Measurements from ENCODE around the gene SLC16A10.
"Not testable (repeated sequence)": the region's sequence is repeated elsewhere in the genome, so short reads cannot be mapped to it uniquely, and the experiment has no call there.

The SLC16A10 gene

DNA sequence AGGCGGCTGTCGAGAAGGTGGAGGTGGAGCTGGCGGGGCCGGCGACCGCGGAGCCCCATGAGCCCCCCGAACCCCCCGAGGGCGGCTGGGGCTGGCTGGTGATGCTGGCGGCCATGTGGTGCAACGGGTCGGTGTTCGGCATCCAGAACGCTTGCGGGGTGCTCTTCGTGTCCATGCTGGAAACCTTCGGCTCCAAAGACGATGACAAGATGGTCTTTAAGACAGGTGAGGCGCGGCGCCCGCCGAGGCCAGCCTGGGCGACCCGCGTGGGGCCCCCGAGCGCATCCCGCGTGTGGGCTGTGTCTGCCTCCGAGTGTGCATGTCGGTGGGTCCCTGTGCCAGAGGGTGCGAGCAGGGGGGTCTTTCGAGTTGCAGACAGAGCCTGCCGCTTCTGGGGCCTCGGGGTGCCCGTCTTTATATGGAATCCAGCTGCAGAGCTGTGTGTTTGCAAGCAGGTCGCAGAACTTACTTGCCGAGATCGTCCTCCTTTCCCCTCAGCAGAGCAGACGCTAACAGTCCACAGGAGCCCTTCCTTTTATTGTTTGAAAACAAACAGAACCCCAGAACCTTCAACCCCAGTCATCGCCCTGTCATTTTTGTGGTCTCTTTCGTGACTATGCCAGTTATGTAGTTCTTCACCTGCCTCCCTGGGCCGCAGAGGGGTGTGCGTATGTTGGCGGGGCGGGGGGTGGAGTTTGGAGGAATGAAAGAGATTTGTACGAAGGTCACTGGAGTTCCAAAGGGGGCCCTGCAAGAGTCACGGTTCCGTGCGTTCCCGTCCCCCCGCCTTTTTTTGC, 766 bp downstream of the SLC16A10 start:
- no peak for DNase-seq (ENCODE audit: low spot score)

DNA sequence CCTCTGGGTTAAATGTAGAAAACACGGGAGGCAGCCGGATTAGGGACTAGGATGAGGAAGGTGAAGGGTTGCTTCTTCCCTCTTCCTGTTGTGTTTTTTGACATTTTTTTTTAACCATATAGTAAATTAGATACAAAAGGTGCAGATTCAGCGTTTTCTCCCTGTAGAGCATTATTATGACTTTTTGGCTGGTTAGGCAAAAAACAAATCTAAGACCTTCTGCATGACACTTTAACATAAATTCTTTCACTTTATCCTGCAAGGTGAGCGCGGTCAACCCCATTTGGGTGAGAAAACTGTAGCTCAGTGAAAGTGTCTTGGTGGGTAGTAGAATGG, 1.3 kb downstream of the SLC16A10 start:
- no peak for DNase-seq (ENCODE audit: low spot score)

- DNase-seq (ENCODE audit: low spot score) = no peak
Measured at GRCh38 chr6:111090766-111091165, 3.5 kb downstream of the SLC16A10 start.

GRCh38 chr6:111091987-111092386, 4.7 kb downstream of the SLC16A10 start:
- no peak for DNase-seq (ENCODE audit: low spot score)

- not testable (repeated sequence) for DNase-seq (ENCODE audit: low spot score)
Measured at GRCh38 chr6:111095488-111095887, 8.2 kb downstream of the SLC16A10 start.

GRCh38 chr6:111096246-111096645, 8.9 kb downstream of the SLC16A10 start:
- no peak for DNase-seq (ENCODE audit: low spot score)

GRCh38 chr6:111098597-111098996, 11.3 kb downstream of the SLC16A10 start:
- no peak for DNase-seq (ENCODE audit: low spot score)

GRCh38 chr6:111101987-111102386, 14.7 kb downstream of the SLC16A10 start:
- DNase-seq (ENCODE audit: low spot score) = no peak

- DNase-seq (ENCODE audit: low spot score) = peak; percentile 74
Measured at GRCh38 chr6:111105578-111105977, 18.3 kb downstream of the SLC16A10 start.

GRCh38 chr6:111107589-111107988, 20.3 kb downstream of the SLC16A10 start:
- DNase-seq (ENCODE audit: low spot score) = no peak

GRCh38 chr6:111110036-111110435, 22.7 kb downstream of the SLC16A10 start:
- no peak for DNase-seq (ENCODE audit: low spot score)

- no peak for DNase-seq (ENCODE audit: low spot score)
Measured at GRCh38 chr6:111113336-111114086, 26.2 kb downstream of the SLC16A10 start.

GRCh38 chr6:111114087-111114443, 26.8 kb downstream of the SLC16A10 start:
- no peak for DNase-seq (ENCODE audit: low spot score)

GRCh38 chr6:111114482-111114881, 27.2 kb downstream of the SLC16A10 start:
- no peak for DNase-seq (ENCODE audit: low spot score)

DNA sequence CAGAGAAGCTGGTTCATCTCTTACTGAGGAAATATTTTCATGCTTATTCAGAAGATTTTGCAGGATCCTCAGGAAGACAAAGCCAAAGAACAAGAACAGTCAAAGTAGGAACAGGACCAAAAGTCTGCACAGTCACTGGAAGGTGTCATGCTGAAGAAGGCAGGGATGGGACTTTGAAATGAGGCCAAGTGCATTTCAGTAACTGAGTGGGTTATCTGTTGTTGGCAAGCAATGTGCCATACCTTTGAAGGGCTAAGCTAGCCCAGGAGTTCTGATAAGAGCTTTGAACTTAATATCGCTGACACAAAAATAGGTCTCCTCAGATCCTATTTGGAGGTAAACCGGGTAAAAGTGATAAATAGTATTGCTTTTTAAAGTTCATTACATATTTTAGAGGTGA, 31.5 kb downstream of the SLC16A10 start:
- DNase-seq (ENCODE audit: low spot score) = no peak

DNA sequence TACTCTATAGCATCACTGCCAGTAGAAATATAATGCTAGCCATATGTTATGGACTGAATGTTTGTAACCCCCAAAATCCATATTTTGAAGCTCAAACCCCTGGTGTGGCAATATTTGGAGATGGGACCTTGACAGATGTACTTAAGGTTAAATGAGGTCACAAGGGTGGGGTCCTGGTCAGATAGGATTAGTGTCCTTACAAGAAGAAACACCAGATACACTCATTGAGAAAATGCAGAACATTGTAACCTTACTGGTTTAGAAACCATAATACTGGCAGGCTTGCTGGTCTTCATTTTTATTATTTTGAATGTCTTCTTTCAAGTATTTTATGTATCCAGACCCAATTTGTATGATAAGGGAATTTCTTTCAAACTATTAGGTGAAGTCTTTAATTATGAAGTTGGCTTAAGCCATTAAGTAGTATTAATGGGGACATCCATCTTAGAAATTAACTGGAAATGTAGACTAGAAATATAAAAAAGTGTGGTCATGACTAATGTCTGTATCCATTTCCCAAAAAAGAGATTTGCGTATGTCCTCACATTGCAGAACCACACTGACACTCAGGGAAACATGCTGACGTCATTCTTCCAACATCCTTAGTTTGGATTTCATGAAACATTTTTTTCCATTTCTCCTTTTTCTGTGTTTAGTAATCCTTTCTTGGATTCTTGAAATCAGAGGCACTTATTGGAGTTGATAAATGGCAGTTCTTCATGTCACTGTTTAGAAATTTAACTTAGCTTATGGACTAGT, 32.4 kb downstream of the SLC16A10 start:
- DNase-seq (ENCODE audit: low spot score) = no peak

DNA sequence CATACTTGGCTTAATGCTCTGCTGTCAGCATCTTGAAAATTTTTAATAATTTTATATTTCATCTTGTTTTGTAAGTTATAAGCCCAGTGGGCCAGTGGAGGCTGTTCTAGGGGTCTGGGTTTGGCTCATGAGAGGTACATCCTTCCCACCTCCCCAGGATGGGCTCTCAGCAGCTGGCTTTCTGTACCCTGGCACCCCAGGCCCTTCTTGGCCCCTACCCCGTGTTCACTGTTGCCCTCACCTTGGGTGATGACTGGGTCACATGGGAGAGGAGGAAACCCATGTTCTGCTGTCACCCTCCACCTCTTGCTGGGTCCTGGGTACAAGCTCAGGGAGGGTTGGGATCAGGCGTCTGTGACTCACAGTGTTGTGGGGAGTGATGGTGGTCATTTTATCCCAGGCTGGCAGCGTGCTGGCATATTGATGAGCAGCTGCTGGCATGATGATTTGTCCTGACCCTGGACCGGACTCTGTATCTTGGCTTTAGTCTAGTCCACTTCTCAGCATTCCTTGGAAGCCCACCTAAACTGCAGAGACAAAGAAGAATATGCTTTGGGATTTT, 34.6 kb downstream of the SLC16A10 start:
- no peak for DNase-seq (ENCODE audit: low spot score)

GRCh38 chr6:111122458-111123286, 35.4 kb downstream of the SLC16A10 start:
- DNase-seq (ENCODE audit: low spot score) = no peak

GRCh38 chr6:111124406-111124805, 37.1 kb downstream of the SLC16A10 start:
- no peak for DNase-seq (ENCODE audit: low spot score)

DNA sequence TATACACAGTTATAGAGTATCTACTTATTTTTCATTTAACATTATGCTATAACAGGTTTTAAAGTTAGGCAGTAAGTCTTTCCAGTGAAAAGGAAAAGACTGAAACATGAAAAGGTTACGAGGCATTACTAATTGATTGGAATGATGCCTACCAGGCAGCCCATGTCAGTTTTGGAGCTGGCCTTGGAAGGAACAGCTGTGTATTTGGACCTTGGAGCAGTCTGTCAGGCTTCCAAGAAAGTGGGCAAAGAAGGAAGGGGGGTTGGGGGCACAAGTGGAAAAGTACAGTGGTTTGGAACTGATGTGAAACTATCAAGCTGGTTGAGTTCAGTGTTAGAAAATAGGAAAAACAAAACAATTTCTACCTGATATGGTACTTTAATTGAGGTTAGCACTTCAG, 41.7 kb downstream of the SLC16A10 start:
- no peak for DNase-seq (ENCODE audit: low spot score)

GRCh38 chr6:111131018-111131417, 43.7 kb downstream of the SLC16A10 start:
- not testable (repeated sequence) for DNase-seq (ENCODE audit: low spot score)

DNA sequence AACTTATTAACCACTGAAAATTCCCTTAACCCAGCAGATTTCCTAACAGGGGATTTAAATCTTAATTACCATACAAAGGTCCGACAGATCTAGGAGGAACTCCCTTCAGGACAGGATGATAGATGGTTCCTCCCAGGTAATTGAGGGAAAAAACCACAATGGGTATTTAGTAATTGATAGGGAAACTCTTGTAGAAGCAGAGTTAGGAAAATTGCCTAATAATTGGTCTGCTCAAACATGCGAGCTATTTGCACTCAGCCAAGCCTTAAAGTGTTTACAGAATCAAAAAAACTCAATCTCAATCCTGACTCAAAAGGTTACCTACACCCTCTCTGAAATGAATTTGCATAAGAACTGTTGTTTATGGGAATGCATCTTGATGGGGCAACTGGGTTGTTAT, 45.4 kb downstream of the SLC16A10 start:
- not testable (repeated sequence) for DNase-seq (ENCODE audit: low spot score)
